Activated naive CD4-positive, alpha-beta T cell treated with anti-CD3 and anti-CD28 coated beads, Interleukin-2, amount 50 U/mL, for 16 hours (primary cell): Measurements from ENCODE around the gene IGFLR1.
"Not testable (repeated sequence)": the region's sequence is repeated elsewhere in the genome, so short reads cannot be mapped to it uniquely, and the experiment has no call there.

Source experiments
- DNase-seq: peaks from one replicate; pipeline ENCODE4 v3.0.0-alpha.2; 2020

Gene IGFLR1

GRCh38 chr19:35739275-35740107 is 2.8 kb downstream of the IGFLR1 start:
- DNase-seq: no peak

GRCh38 chr19:35738887-35739229 is 3.4 kb downstream of the IGFLR1 start:
- no peak for DNase-seq

- no peak for DNase-seq
Measured at GRCh38 chr19:35738021-35738886, 4.0 kb downstream of the IGFLR1 start.

- no peak for DNase-seq
Measured at GRCh38 chr19:35736913-35737886, 5.1 kb downstream of the IGFLR1 start.

- no peak for DNase-seq
Measured at GRCh38 chr19:35734889-35735288, 7.4 kb downstream of the IGFLR1 start.

GRCh38 chr19:35734273-35734672 is 8.0 kb downstream of the IGFLR1 start:
- no peak for DNase-seq

- DNase-seq: no peak
Measured at GRCh38 chr19:35733180-35734125, 8.8 kb downstream of the IGFLR1 start.

- no peak for DNase-seq
Measured at GRCh38 chr19:35732540-35733179, 9.6 kb downstream of the IGFLR1 start.

GRCh38 chr19:35731779-35732405 is 10.4 kb downstream of the IGFLR1 start:
- DNase-seq: no peak

- DNase-seq: no peak
Measured at GRCh38 chr19:35731353-35731752, 10.9 kb downstream of the IGFLR1 start.

- no peak for DNase-seq
Measured at GRCh38 chr19:35730326-35730725, 11.9 kb downstream of the IGFLR1 start.

- no peak for DNase-seq
Measured at GRCh38 chr19:35729763-35730162, 12.5 kb downstream of the IGFLR1 start.

GRCh38 chr19:35729021-35729420 is 13.2 kb downstream of the IGFLR1 start:
- no peak for DNase-seq

- DNase-seq: no peak
Measured at GRCh38 chr19:35727956-35728706, 14.1 kb downstream of the IGFLR1 start.

GRCh38 chr19:35727053-35727955 is 14.9 kb downstream of the IGFLR1 start:
- DNase-seq: no peak

- no peak for DNase-seq
Measured at GRCh38 chr19:35725216-35725861, 16.9 kb downstream of the IGFLR1 start.

GRCh38 chr19:35724560-35724959 is 17.7 kb downstream of the IGFLR1 start:
- no peak for DNase-seq

- DNase-seq: not testable (repeated sequence)
Measured at GRCh38 chr19:35724132-35724531, 18.1 kb downstream of the IGFLR1 start.
